H9 (cell line): ENCODE data around the gene EFNA1. TPM values are rescaled to one million over a fixed set of nuclear protein-coding genes. Genes with fewer than 3 reads are reported as not detected.

Source experiments
- DNase-seq: peaks from one replicate; pipeline ENCODE4 v3.0.0-alpha.2; 2017
- H2AFZ ChIP-seq: one replicate; pipeline ENCODE4 v1.6.1; 2013; ENCODE audit warnings: mild to moderate bottlenecking, low read length, control low read depth, moderate library complexity
- H2AK5ac ChIP-seq: 2 replicates; pipeline ENCODE4 v1.6.1; 2013; ENCODE audit warnings: low read length, control low read depth, mixed read lengths; ENCODE audit not compliant: insufficient read length
- H2BK120ac ChIP-seq: one replicate; pipeline ENCODE4 v1.6.1; 2013; ENCODE audit warnings: low read depth, mild to moderate bottlenecking, low read length, control low read depth, inconsistent platforms; ENCODE audit not compliant: poor library complexity, severe bottlenecking
- H2BK12ac ChIP-seq: 2 replicates; pipeline ENCODE4 v1.6.1; 2013; ENCODE audit warnings: low read length, control low read depth, mixed read lengths, low read depth; ENCODE audit not compliant: insufficient read length
- H2BK15ac ChIP-seq: 2 replicates; pipeline ENCODE4 v1.6.1; 2013; ENCODE audit warnings: low read depth, low read length, control low read depth
- H2BK20ac ChIP-seq: one replicate; pipeline ENCODE4 v1.6.1; 2013; ENCODE audit warnings: low read depth, mild to moderate bottlenecking, low read length, control low read depth, inconsistent platforms; ENCODE audit not compliant: poor library complexity, severe bottlenecking
- H2BK5ac ChIP-seq: 2 replicates; pipeline ENCODE4 v1.6.1; 2013; ENCODE audit warnings: low read length, control low read depth, mixed read lengths; ENCODE audit not compliant: insufficient read length
- H3K14ac ChIP-seq: 2 replicates; pipeline ENCODE4 v1.6.1; 2013; ENCODE audit warnings: low read length, control low read depth; ENCODE audit not compliant: insufficient read depth
- H3K18ac ChIP-seq: 2 replicates; pipeline ENCODE4 v1.6.1; 2013; ENCODE audit warnings: low read depth, mild to moderate bottlenecking, mixed read lengths, low read length, control low read depth; ENCODE audit not compliant: insufficient read length
- H3K23ac ChIP-seq: 2 replicates; pipeline ENCODE4 v1.6.1; 2013; ENCODE audit warnings: low read length, control low read depth, mixed read lengths, low read depth; ENCODE audit not compliant: insufficient read length
- H3K23me2 ChIP-seq: 2 replicates; pipeline ENCODE4 v1.6.1; 2013; ENCODE audit warnings: low read depth, mild to moderate bottlenecking, mixed read lengths, low read length, control low read depth; ENCODE audit not compliant: insufficient read length, poor library complexity, severe bottlenecking
- H3K27ac ChIP-seq: 2 replicates; pipeline ENCODE4 v1.5.1; 2013; ENCODE audit warnings: low read length, control low read depth, mixed read lengths, low read depth; ENCODE audit not compliant: insufficient read length
- H3K27me3 ChIP-seq: 2 replicates; pipeline ENCODE4 v1.6.1; 2013; ENCODE audit warnings: low read length, control low read depth, inconsistent platforms; ENCODE audit not compliant: insufficient read depth
- H3K4ac ChIP-seq: 2 replicates; pipeline ENCODE4 v1.6.1; 2013; ENCODE audit warnings: low read depth, mild to moderate bottlenecking, control low read depth, inconsistent platforms, low read length, moderate library complexity
- H3K4me1 ChIP-seq: 2 replicates; pipeline ENCODE4 v1.6.1; 2013; ENCODE audit warnings: low read length, control low read depth, inconsistent platforms; ENCODE audit not compliant: insufficient read depth
- H3K4me2 ChIP-seq: 2 replicates; pipeline ENCODE4 v1.6.1; 2013; ENCODE audit warnings: low read length, control low read depth, mixed read lengths; ENCODE audit not compliant: insufficient read length, insufficient read depth
- H3K56ac ChIP-seq: 2 replicates; pipeline ENCODE4 v1.6.1; 2013; ENCODE audit warnings: low read depth, mild to moderate bottlenecking, mixed read lengths, low read length, control low read depth; ENCODE audit not compliant: insufficient read length
- H3K79me1 ChIP-seq: 2 replicates; pipeline ENCODE4 v1.6.1; 2013; ENCODE audit warnings: low read depth, mild to moderate bottlenecking, moderate library complexity, low read length, control low read depth, inconsistent platforms; ENCODE audit not compliant: insufficient read depth, poor library complexity, severe bottlenecking
- H3K79me2 ChIP-seq: 2 replicates; pipeline ENCODE4 v1.6.1; 2013; ENCODE audit warnings: low read length, control low read depth, inconsistent platforms; ENCODE audit not compliant: insufficient read depth
- H3K9ac ChIP-seq: 2 replicates; pipeline ENCODE4 v1.6.1; 2013; ENCODE audit warnings: low read length, control low read depth, mixed read lengths; ENCODE audit not compliant: insufficient read length; ENCODE audit errors: extremely low read depth
- H3K9me3 ChIP-seq: one replicate; pipeline ENCODE4 v1.6.1; 2013; ENCODE audit warnings: low read depth, low read length, inconsistent platforms; ENCODE audit not compliant: control insufficient read depth
- H3T11ph ChIP-seq: one replicate; pipeline ENCODE4 v1.6.1; 2013; ENCODE audit warnings: mild to moderate bottlenecking, low read length, control low read depth, inconsistent platforms
- H4K20me1 ChIP-seq: one replicate; pipeline ENCODE4 v1.6.1; 2013; ENCODE audit not compliant: control insufficient read depth, insufficient read length, insufficient read depth
- H4K5ac ChIP-seq: 2 replicates; pipeline ENCODE4 v1.6.1; 2013; ENCODE audit warnings: low read depth, mild to moderate bottlenecking, mixed read lengths, low read length, control low read depth; ENCODE audit not compliant: insufficient read length
- H4K8ac ChIP-seq: replicated peaks from 2 replicates; pipeline ENCODE4 v1.6.1; 2013; ENCODE audit warnings: low read length, control low read depth, mixed read lengths, low read depth; ENCODE audit not compliant: insufficient read length
- H4K91ac ChIP-seq: 2 replicates; pipeline ENCODE4 v1.6.1; 2013; ENCODE audit warnings: low read depth, mild to moderate bottlenecking, moderate library complexity, mixed read lengths, low read length, control low read depth; ENCODE audit not compliant: insufficient read length
- H3K27ac Mint-ChIP-seq, 3 experiments: 2 replicates in 2 of 3; 3 replicates in 1 of 3; pipeline ENCODE4 v1.8.0; 2020 to 2021; ENCODE audit warnings: mixed read lengths in 3 of 3, mild to moderate bottlenecking in 1 of 3, moderate library complexity in 1 of 3
- H3K27me3 Mint-ChIP-seq: 2 replicates; pipeline ENCODE4 v1.8.0; 2021; ENCODE audit warnings: low read depth, mild to moderate bottlenecking, moderate library complexity, mixed read lengths
- H3K36me3 Mint-ChIP-seq, 3 experiments: 2 replicates in 2 of 3; 3 replicates in 1 of 3; pipeline ENCODE4 v1.8.0; 2020 to 2021; ENCODE audit warnings: low read depth in 3 of 3, mixed read lengths in 3 of 3; ENCODE audit not compliant: insufficient read depth in 1 of 3
- H3K4me1 Mint-ChIP-seq, 2 experiments: 2 replicates each; pipeline ENCODE4 v1.8.0; 2020; ENCODE audit warnings: mixed read lengths in 2 of 2
- H3K4me3 Mint-ChIP-seq, 2 experiments: 2 replicates in 1 of 2; 3 replicates in 1 of 2; pipeline ENCODE4 v1.8.0; 2020 to 2021; ENCODE audit warnings: mild to moderate bottlenecking in 2 of 2, mixed read lengths in 2 of 2, moderate library complexity in 1 of 2
- H3K9me3 Mint-ChIP-seq, 2 experiments: 2 replicates in 1 of 2; 3 replicates in 1 of 2; pipeline ENCODE4 v1.8.0; 2020; ENCODE audit warnings: mild to moderate bottlenecking in 2 of 2, mixed read lengths in 2 of 2, moderate library complexity in 1 of 2
- CTCF ChIP-seq: fragments of 200-600 bp; sonication (generic); conservative IDR thresholded peaks from 3 replicates; pipeline ENCODE4 v1.8.0; 2021; ENCODE audit warnings: antibody characterized with exemption, mild to moderate bottlenecking
- WGBS: extraction: QIAGEN DNeasy Blood & Tissue Kit; methylation state at CpG from one replicate; pipeline ENCODE4 v1.1.7; 2013; ENCODE audit warnings: missing lambda C conversion rate, low lambda C conversion rate, mixed read lengths; ENCODE audit not compliant: insufficient read length; ENCODE audit errors: extremely low coverage; 5-methylcytosine and 5-hydroxymethylcytosine counted together
- total RNA-seq: library from RNA; stranded (reverse); gene quantifications from 2 replicates; pipeline ENCODE4 v1.2.1, GENCODE V29; 2021

EFNA1 gene
- total RNA-seq, 1 experiment from 2014 or later, result 1.4 TPM

GRCh38 chr1:155177918-155178281, 50.2 kb downstream of the EFNA1 start:
- no peak overlapping the region; a peak in 1 of 5 replicates for H3K4me3 Mint-ChIP-seq

More at GRCh38 chr1:155177918-155178281, 50.2 kb downstream of the EFNA1 start:
- Histone ChIP-seq H3K4ac (no peak overlapping the region), H4K8ac (no peak overlapping the region), H2BK15ac (no peak overlapping the region), H2AK5ac (no peak overlapping the region), H3K27ac (no peak overlapping the region), H3K9me3 (no peaks in the 10 kb centered on the region), H3K27me3 (no peaks in the 10 kb centered on the region), H2AFZ (no peak overlapping the region), H4K20me1 (no peaks in the 10 kb centered on the region), H3K4me2 (no peak overlapping the region), H3K23ac (no peak overlapping the region), H3K79me2 (no peaks in the 10 kb centered on the region), H2BK12ac (no peak overlapping the region), H2BK5ac (no peak overlapping the region), H2BK120ac (no peak overlapping the region), H3K9ac (no peak overlapping the region), H4K5ac (no peak overlapping the region), H4K91ac (no peak overlapping the region), H3K4me1 (no peaks in the 10 kb centered on the region), H3K14ac (no peak overlapping the region), H3K23me2 (peaks cover 14% of the 10 kb centered on the region), H2BK20ac (no peak overlapping the region), H3K56ac (no peak overlapping the region), H3K79me1 (no peaks in the 10 kb centered on the region), H3T11ph (no peak overlapping the region), H3K18ac (no peak overlapping the region)
- Mint-ChIP-seq H3K27me3 (no peaks in the 10 kb centered on the region; the same call in none of the 2 replicates), H3K4me1 (peaks cover 15 to 28% of the 10 kb centered on the region in 2 experiments), H3K27ac (no peak overlapping the region), H3K9me3 (no peaks in the 10 kb centered on the region), H3K36me3 (peaks cover 38 to 57% (median 53%) of the 10 kb centered on the region in 3 experiments)
- WGBS, result no CpG with 5 or more reads among the region's 9 CpGs
- no peak for DNase-seq
- no peak for TF ChIP-seq CTCF
